GM06990 (cell line): ENCODE measurements around the gene TMEM201.

ENCODE experiments used
- DNase-seq: peaks from one replicate; pipeline ENCODE4 v3.0.0-alpha.2; 2011; ENCODE audit not compliant: insufficient read length; ENCODE audit errors: extremely low read depth
- H3K27me3 ChIP-seq: replicated peaks from 2 replicates; pipeline ENCODE4 v1.6.0; 2011; ENCODE audit warnings: low read length; ENCODE audit not compliant: control insufficient read depth, insufficient read depth
- H3K36me3 ChIP-seq: 2 replicates; pipeline ENCODE4 v1.5.1; 2011; ENCODE audit warnings: low read length; ENCODE audit not compliant: control insufficient read depth, insufficient read depth
- H3K4me3 ChIP-seq: replicated peaks from 2 replicates; pipeline ENCODE4 v1.5.1; 2011; ENCODE audit warnings: low read depth, mild to moderate bottlenecking, control low read depth, low read length
- TF ChIP-seq, protein P1 (sequence below): IDR thresholded peaks from 2 replicates; pipeline ENCODE4 v1.5.1; 2011; ENCODE audit warnings: low read length, control low read depth, mild to moderate bottlenecking, inconsistent platforms; ENCODE audit not compliant: insufficient read depth, poor library complexity, severe bottlenecking

The TMEM201 gene

DNA sequence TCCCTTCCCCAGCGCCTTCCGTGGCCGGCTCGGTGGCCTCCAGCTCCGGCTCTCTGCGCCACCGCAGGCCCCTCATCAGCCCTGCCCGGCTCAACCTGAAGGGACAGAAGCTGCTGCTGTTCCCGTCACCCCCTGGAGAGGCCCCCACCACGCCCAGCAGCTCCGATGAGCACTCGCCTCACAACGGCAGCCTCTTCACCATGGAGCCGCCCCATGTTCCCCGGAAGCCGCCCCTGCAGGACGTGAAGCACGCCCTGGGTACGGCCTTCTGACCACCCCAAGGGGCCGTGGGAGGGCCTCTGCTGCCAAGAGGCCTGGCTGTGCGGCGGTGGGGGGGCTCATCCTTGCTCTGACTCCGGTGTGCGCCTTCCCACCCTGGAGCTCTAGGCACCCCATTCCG lies 21.8 kb downstream of the TMEM201 start:
- TF ChIP-seq, protein P1, sequence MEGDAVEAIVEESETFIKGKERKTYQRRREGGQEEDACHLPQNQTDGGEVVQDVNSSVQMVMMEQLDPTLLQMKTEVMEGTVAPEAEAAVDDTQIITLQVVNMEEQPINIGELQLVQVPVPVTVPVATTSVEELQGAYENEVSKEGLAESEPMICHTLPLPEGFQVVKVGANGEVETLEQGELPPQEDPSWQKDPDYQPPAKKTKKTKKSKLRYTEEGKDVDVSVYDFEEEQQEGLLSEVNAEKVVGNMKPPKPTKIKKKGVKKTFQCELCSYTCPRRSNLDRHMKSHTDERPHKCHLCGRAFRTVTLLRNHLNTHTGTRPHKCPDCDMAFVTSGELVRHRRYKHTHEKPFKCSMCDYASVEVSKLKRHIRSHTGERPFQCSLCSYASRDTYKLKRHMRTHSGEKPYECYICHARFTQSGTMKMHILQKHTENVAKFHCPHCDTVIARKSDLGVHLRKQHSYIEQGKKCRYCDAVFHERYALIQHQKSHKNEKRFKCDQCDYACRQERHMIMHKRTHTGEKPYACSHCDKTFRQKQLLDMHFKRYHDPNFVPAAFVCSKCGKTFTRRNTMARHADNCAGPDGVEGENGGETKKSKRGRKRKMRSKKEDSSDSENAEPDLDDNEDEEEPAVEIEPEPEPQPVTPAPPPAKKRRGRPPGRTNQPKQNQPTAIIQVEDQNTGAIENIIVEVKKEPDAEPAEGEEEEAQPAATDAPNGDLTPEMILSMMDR: no peak
- Histone ChIP-seq H3K36me3 (peaks cover 24% of the 10 kb centered on the region), H3K4me3 (no peak overlapping the region), H3K27me3 (no peaks in the 10 kb centered on the region)
- DNase-seq: no peak

DNA sequence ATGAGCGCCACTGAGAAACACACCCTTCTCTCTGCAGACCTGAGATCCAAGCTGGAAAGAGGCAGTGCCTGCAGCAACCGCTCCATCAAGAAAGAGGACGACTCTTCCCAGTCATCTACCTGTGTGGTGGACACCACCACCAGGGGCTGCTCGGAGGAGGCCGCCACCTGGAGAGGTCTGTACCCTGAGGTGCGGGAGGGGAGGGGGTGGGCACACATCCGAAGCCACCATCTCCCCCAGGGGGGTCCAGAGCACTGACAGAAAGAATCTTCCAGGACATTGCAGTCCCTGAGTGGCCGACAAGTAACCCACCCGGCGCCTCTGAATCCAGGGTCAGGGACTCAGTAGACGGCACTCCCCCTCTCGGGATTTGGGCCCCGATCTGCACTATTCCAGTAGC lies 23.0 kb downstream of the TMEM201 start:
- TF ChIP-seq, protein P1: no peak
- peaks cover 23% of the 10 kb centered on the region for H3K36me3 ChIP-seq
- no peak for DNase-seq
- H3K27me3 ChIP-seq: no peaks in the 10 kb centered on the region
- no peak overlapping the region for H3K4me3 ChIP-seq

DNA sequence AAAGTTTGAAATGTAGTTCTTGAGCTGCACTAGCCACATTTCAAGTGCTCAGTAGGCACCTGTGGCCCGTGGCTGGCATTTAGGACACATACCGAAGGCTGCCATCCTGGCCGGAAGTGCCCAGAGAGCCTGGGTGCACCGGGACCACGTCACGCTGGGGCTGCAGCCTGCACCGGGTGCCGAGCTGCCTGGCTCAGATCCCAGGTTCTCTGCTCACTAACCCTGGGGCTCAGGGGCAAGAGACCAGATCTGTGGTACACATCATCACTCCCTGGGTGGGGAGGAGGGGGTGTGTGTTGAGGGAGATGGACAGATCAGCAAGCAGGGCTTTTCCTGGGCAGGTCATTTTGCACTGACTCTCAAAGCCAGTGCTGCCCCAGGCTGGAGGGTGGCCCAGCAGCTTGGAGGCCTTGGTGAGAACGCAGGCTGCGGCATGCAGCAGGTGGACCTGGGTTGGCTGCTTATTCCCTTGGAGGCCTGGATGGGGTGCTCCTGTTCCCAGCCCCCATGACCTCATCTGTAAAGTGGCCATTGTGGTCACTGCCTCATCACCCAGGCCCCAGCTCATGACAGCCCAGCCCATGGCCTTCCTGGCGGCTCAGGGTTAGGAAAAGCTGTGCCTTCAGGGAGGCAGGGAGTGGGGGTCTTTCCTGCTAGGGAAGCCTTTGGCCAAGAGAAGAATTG lies 23.6 kb downstream of the TMEM201 start:
- no peaks in the 10 kb centered on the region for H3K27me3 ChIP-seq
- no peak for DNase-seq
- peaks cover 23% of the 10 kb centered on the region for H3K36me3 ChIP-seq
- H3K4me3 ChIP-seq: no peak overlapping the region
- TF ChIP-seq, protein P1: no peak

DNA sequence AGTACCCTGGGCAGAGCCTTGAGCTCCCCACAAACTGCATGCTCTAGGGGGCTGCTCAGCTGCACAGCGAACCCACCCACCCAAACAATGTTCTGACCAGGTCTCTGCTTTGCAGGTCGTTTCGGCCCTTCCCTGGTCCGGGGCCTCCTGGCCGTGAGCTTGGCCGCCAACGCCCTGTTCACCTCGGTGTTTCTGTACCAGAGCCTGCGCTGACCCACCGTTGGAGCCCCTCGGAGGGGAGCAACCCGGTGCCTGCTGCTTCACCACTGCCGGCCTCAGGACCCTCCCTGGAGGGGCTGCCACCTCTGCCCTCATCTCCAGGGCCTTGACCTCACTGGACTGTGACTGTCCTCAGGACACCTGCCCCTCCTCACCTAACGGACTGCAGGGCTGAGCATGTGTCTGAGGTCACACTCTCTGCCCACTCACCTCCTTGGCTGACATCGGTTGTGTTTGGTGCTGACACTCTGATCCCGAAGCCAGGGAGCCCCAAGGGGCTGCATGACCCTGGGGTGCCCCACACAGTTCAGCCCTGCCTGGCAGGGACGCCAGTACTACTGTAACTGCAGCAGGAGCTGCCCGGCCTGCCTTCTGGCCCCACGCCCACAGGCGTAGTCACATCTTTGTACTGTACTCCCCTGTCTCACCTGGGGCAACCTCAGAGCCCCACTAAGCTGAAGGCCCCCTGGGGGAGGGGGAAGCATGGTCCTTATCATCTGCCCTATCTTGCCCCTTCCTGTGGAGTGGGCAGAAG lies 24.3 kb downstream of the TMEM201 start:
- DNase-seq: no peak
- no peak overlapping the region for H3K4me3 ChIP-seq
- no peaks in the 10 kb centered on the region for H3K27me3 ChIP-seq
- peaks cover 23% of the 10 kb centered on the region for H3K36me3 ChIP-seq
- TF ChIP-seq, protein P1: no peak

DNA sequence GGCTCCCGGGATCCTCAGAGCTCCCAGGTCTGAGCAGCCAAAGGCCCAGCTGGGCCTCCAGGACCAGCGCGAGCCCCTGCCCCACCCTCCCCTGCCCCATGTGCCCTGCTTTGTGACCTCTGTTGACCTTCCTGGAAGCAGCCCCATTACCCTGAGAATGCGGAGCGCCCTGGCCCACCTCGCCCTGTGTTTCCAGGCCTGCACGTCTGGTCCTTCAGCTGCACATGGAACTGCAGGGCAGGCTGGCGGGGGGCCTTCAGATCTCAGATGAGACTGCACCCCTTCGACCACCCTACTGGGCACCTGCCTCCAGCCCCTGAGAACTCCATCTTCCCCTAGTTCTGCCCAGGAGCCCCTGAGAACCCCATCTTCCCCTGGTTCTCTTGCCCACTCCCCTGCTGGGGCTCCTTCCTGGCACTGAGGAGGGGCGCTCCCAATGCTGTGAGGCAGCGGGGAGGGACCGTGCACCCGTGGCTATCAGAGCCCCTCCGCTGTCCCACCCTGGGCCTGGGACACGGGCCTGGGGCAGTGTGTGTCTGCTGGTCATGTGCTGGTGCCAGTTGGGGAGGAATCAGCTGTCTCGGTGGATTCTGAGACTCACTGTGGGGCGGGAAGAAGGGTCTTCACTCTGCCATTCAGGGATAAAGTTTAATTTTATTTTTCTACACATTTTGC lies 25.1 kb downstream of the TMEM201 start:
- H3K36me3 ChIP-seq: peaks cover 21% of the 10 kb centered on the region

More for the DNA sequence above, 25.1 kb downstream of the TMEM201 start:
- no peaks in the 10 kb centered on the region for H3K27me3 ChIP-seq
- no peak overlapping the region for H3K4me3 ChIP-seq
- TF ChIP-seq, protein P1: no peak
- DNase-seq: no peak
